Duodenal mucosa (tissue), 2 donors: ENCODE data around the gene ADAM30.
"Not testable (repeated sequence)": the region's sequence is repeated elsewhere in the genome, so short reads cannot be mapped to it uniquely, and the experiment has no call there.

Experiments used
- H3K27ac ChIP-seq: one replicate; pipeline ENCODE4 v1.7.0; 2013; ENCODE audit warnings: low read depth, low read length
- H3K27me3 ChIP-seq, 2 donors: one replicate each; pipeline ENCODE4 v1.7.0; 2013; ENCODE audit warnings: low read length in 2 of 2, control low read depth in 1 of 2; ENCODE audit not compliant: insufficient read depth in 2 of 2, control insufficient read depth in 1 of 2
- H3K36me3 ChIP-seq, 2 donors: one replicate each; pipeline ENCODE4 v1.7.0; 2013; ENCODE audit warnings: low read length in 2 of 2, control low read depth in 1 of 2; ENCODE audit not compliant: insufficient read depth in 2 of 2, control insufficient read depth in 1 of 2
- H3K4me1 ChIP-seq, 2 donors: one replicate each; pipeline ENCODE4 v1.7.0; 2013; ENCODE audit warnings: low read length in 2 of 2, control low read depth in 1 of 2; ENCODE audit not compliant: insufficient read depth in 2 of 2, control insufficient read depth in 1 of 2
- H3K4me3 ChIP-seq, 2 donors: one replicate each; pipeline ENCODE4 v1.7.0; 2013; ENCODE audit warnings: low read length in 2 of 2, low read depth in 1 of 2
- H3K9ac ChIP-seq, 2 donors: one replicate each; pipeline ENCODE4 v1.7.0; 2013; ENCODE audit warnings: low read length in 2 of 2, low read depth in 1 of 2
- H3K9me3 ChIP-seq, 2 donors: one replicate each; pipeline ENCODE4 v1.7.0; 2013; ENCODE audit warnings: low read length in 2 of 2, control low read depth in 1 of 2; ENCODE audit not compliant: control insufficient read depth in 1 of 2

The ADAM30 gene

GRCh38 chr1:119865627-119866026 is 30.7 kb downstream of the ADAM30 start:
- Histone ChIP-seq H3K4me1 (peaks cover 4 to 9% of the 10 kb centered on the region in 2 donors), H3K27me3 (no peaks in the 10 kb centered on the region), H3K4me3 (no peak overlapping the region), H3K36me3 (no peaks in the 10 kb centered on the region), H3K27ac (no peak overlapping the region), H3K9me3 (no peaks in the 10 kb centered on the region), H3K9ac (no peak overlapping the region)

DNA sequence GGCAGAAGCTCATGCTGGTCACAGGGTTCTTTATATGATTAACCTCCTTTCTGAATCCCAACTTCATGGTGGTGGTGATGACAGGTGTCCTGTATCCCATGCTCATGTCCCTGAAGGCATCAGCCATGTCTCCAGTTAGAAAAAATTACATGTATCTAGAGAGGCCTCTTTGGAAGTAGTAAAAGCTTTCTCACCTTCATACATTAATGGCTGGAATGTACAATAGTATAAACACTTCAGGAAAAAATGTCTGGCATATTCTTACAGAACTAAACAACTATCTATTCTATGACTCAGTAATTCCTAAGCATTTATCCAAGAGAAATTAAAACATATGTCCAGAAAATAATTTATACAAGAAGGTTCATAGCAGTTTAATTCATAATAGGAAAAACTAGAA is 34.0 kb downstream of the ADAM30 start:
- H3K4me3 ChIP-seq: no peak overlapping the region
- no peaks in the 10 kb centered on the region for H3K4me1 ChIP-seq
- no peaks in the 10 kb centered on the region for H3K27me3 ChIP-seq
- no peak overlapping the region for H3K27ac ChIP-seq
- no peaks in the 10 kb centered on the region for H3K9me3 ChIP-seq
- H3K36me3 ChIP-seq: no peaks in the 10 kb centered on the region
- H3K9ac ChIP-seq: no peak overlapping the region

- H3K36me3 ChIP-seq: no peaks in the 10 kb centered on the region
- no peaks in the 10 kb centered on the region for H3K9me3 ChIP-seq
- no peak overlapping the region for H3K27ac ChIP-seq
- no peaks in the 10 kb centered on the region for H3K4me1 ChIP-seq
- H3K9ac ChIP-seq: no peak overlapping the region
- no peaks in the 10 kb centered on the region for H3K27me3 ChIP-seq
- H3K4me3 ChIP-seq: no peak overlapping the region
Measured at GRCh38 chr1:119861547-119861946, 34.8 kb downstream of the ADAM30 start.

DNA sequence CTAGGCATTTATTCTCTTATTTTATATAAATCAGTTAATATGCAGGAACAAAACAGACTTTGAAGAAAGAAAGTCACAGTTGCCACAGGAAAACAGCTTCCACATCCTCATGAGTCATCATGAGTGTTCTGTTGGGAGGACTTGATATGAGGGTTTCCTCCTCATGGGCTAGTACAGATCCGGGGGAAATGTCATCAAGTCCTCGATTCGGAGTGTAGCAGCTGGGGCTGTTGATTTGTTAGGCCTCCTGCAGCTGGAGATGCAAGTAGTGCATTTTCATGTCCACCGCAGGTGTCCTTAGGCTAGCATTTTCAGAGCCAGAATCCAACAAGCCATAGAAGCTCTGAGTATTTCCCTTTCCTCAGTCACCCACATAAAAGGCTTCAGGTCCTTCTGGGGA is 36.7 kb downstream of the ADAM30 start:
- Histone ChIP-seq H3K27me3 (no peaks in the 10 kb centered on the region), H3K36me3 (no peaks in the 10 kb centered on the region), H3K27ac (no peak overlapping the region), H3K4me3 (no peak overlapping the region), H3K4me1 (no peaks in the 10 kb centered on the region), H3K9ac (no peak overlapping the region), H3K9me3 (no peaks in the 10 kb centered on the region)

DNA sequence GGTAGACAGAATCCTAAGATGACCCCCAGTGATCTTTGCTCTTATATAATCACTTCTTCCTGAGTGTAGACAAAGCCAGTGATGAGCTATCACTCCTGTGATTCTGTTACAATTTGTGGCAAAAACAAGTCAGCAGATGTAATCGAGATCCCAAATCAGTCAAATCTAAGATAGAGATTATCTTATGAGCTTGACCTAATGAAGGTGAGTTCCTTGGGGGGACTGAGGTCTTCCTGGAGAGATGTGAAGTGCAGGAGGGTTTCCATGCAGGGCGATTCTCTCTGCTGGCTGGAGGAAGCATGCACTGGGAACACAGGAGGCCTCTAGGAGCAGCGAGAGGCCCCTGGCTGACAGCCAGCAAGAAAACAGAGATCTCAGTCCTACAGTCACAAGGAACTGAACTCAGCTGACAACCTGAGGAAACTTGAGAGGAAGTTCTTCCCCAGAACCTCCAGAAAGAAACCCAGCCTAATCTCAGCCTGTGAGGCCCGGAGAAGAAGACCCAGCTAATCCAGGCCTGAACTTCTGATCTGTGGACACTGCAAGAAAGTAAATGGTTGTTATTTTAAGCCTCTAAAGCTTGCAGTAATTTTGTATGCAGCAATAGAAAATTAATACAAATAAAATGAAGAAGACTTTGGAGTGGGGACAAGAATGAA is 37.6 kb downstream of the ADAM30 start:
- H3K4me1 ChIP-seq, H3K36me3 ChIP-seq, H3K9ac ChIP-seq, H3K4me3 ChIP-seq, H3K27me3 ChIP-seq, H3K27ac ChIP-seq, H3K9me3 ChIP-seq: not testable (repeated sequence)

GRCh38 chr1:119858126-119858525 is 38.2 kb downstream of the ADAM30 start:
- H3K36me3 ChIP-seq: no peaks in the 10 kb centered on the region
- H3K27ac ChIP-seq: no peak overlapping the region
- H3K4me3 ChIP-seq: no peak overlapping the region
- H3K27me3 ChIP-seq: no peaks in the 10 kb centered on the region
- H3K4me1 ChIP-seq: no peaks in the 10 kb centered on the region
- no peak overlapping the region for H3K9ac ChIP-seq
- H3K9me3 ChIP-seq: no peaks in the 10 kb centered on the region

- H3K4me3 ChIP-seq: no peak overlapping the region
- H3K36me3 ChIP-seq: no peaks in the 10 kb centered on the region
- no peaks in the 10 kb centered on the region for H3K27me3 ChIP-seq
- no peaks in the 10 kb centered on the region for H3K4me1 ChIP-seq
- H3K9ac ChIP-seq: no peak overlapping the region
- H3K27ac ChIP-seq: no peak overlapping the region
- no peaks in the 10 kb centered on the region for H3K9me3 ChIP-seq
Measured at GRCh38 chr1:119853155-119853554, 43.2 kb downstream of the ADAM30 start.

GRCh38 chr1:119844206-119844605 is 52.1 kb downstream of the ADAM30 start:
- H3K9ac ChIP-seq, H3K4me1 ChIP-seq, H3K27me3 ChIP-seq, H3K36me3 ChIP-seq, H3K4me3 ChIP-seq, H3K27ac ChIP-seq, H3K9me3 ChIP-seq: not testable (repeated sequence)
